Stimulated activated CD4-positive, alpha-beta T cell treated with anti-CD3 and anti-CD28 coated beads, Interleukin-12 subunit alpha, Interleukin-12 subunit beta, amount 100 ng/mL, for 24 hours (primary cell): ENCODE data around the gene NUMA1.

ENCODE experiments used
- DNase-seq, 2 experiments: peaks; one replicate each; pipeline ENCODE4 v3.0.0-alpha.2; 2020; ENCODE audit warnings: low read depth in 2 of 2

The NUMA1 gene

GRCh38 chr11:72100462-72100861 lies 20.1 kb upstream of the NUMA1 start:
- no peak for DNase-seq

- no peak for DNase-seq
These were observed 19.7 kb upstream of the NUMA1 start for GRCh38 chr11:72100009-72100408.

- DNase-seq, result no peak
These were observed 18.4 kb upstream of the NUMA1 start for GRCh38 chr11:72098741-72099140.

GRCh38 chr11:72091292-72091691 lies 10.9 kb upstream of the NUMA1 start:
- DNase-seq, result peak; percentile 29 to 51

DNA sequence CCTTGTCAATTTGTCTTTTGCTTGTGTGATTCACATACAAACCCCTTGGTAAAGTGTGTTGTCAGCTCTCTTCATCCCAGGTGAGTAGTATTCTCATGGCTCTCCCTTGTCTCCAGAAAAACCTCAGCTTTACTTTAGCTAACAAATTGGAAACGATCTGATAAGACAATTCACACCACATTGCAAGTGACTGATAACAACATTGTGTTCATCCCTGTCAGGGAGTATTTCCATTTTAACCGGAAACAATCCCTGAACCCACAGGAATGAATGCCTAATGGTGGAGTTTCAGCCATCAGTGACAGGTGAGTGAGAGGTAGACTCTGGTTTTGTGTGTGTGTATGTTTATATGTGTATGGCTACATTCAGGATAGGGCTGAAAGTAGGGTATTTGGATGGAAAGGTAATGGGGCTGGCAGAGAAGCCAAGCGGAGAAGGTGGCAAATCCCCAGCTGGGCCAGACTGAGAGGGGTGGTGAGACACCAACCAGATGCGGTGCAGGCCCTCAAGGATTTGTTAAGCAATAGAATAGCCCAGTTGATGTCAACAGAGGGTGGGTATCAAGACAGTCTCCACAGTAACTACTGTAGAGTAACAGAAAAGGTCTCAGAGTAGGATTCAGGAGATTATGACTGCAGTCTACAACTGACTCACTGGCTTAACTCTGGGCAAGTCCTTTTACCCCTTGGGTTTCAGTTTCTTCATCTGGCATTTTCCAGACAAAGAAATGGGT lies 7.9 kb upstream of the NUMA1 start:
- no peak for DNase-seq

- DNase-seq, result no peak
These were observed 5.4 kb upstream of the NUMA1 start for GRCh38 chr11:72085621-72086351.

GRCh38 chr11:72084965-72085364 lies 4.6 kb upstream of the NUMA1 start:
- no peak for DNase-seq

DNA sequence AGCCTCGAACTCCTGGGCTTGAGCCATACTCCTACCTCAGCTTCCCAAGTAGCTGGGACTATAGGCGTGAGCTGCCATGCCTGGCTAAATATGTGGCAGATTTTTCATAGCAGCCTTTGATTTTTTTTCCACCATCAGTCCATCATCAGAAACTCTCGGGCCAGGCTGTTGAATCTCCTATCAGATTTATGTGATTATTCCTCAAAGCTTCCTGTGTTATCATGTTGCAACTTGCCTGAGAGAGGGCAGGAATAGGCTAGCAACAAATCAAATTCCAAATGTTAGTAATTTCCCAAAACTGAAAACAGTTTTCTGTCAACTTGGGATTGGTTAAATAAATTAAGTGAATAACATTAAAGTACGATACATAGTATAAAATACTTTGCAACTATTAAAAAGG lies 3.7 kb upstream of the NUMA1 start:
- no peak for DNase-seq

- no peak for DNase-seq
These were observed 3.1 kb upstream of the NUMA1 start for GRCh38 chr11:72083414-72083813.

DNA sequence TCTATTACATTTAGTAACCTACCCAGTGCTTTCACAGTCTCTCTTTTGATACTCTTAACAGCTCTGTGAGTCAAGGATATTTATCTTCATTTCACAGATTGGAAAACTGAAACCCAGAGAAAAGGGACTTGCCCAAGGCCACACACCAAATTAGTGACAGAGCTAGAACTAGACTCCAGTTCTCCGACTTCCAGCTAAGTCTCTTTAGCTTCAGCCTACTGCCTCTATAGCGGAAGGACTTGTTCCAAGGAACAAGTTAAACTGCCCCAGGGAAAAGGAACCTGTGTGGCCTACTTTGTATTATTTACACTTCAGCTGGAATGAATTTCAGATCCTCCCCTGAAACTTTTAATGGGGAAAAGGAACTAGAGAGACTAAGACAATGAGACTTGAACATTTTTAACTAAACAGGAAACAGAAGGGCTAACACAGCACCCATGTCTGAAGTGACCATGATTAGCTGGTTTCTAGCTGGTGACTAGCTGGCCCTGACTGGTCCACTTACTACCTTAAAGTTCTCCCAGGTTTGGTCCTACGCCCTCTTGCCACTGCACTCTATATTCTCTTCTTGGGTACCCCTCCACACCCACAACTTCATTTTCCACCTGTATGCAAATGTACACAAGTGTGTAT lies 1.6 kb upstream of the NUMA1 start:
- no peak for DNase-seq

DNA sequence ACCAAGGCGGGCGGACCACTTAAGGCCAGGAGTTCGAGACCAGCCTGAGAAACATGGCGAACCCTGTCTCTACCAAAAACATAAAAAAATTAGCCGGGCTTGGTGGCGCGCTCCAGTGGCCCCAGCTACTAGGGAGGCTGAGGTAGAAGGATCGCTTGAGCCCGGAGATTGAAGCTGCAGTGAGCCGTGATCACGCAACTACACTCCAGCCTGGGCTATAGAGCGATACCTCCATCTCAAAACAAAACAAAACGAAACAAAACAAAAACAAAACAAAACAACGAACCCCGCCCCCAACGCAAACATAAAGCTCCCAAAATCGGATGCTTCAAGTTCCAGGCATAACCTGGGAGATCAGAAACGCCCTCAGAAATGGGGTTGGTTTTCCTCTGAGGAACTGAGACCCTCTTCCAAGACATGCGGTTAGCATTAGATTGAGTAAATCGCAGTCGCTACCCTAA lies 872 bp upstream of the NUMA1 start:
- no peak for DNase-seq

DNA sequence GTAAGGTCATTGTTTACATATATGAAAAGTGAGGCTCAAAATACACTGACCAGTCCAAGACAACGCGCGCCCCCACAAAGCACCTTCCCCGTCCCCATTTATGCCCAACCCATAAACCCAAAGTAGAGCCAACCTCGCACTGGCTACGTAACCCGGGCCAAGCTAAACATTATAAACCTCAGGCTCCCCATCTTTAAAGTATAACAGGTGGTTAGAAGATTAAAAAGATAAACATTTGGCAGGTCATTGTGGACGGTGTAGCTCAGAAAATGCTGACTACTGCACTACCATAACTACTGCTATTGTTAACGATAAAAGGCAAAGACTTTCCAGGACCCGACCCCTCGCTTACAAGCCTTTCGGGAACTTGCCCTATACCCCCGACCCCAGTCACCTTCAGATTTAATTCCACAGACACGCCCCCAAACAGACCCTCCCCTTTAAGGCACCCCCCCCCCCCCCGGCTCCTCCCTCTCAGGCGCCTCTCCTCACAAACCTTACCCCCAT lies 470 bp downstream of the NUMA1 start:
- DNase-seq, result no peak

DNA sequence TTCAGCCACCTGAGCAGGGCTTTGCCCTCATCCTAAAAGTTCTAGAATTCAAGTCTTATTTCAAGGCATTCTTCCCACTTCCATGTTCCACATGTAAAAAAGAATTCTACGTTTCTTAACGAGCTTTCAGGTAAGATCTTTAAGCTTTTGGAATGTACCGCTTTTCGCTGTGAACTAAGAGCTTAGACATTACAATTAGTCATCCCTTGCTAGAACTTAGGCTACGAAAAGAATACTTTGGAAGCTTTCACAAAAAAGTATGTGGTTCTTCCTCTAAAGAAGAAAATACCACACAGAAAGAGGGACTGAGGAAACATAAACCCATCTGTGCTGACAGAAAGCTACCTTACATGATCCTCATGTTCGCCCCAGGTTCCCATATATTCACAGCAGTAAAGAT lies 1.9 kb downstream of the NUMA1 start:
- DNase-seq, result no peak

- DNase-seq, result no peak
These were observed 4.6 kb downstream of the NUMA1 start for GRCh38 chr11:72075756-72076155.

DNA sequence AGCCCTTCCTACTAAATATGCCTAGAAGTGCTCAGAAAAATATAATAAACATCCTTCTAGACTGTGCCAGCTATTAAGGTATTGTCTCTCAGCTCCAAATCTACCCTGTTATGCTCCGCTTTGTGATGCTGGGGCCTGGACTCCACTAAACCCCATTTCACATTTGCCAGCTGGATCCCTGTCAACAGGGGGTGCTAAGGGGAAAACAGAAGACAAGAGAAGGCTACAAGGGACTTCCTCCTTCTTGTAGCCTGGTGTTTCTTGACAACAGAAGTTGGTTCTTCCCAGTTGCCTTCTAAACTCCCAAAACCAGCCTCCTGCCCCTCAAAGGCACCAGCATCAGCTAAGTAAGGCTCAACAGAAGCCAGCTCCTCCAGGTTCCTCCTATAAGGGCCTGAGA lies 5.2 kb downstream of the NUMA1 start:
- DNase-seq, result no peak

GRCh38 chr11:72072348-72072747 lies 8.0 kb downstream of the NUMA1 start:
- no peak for DNase-seq

- DNase-seq, result no peak
These were observed 9.9 kb downstream of the NUMA1 start for GRCh38 chr11:72070491-72070890.

DNA sequence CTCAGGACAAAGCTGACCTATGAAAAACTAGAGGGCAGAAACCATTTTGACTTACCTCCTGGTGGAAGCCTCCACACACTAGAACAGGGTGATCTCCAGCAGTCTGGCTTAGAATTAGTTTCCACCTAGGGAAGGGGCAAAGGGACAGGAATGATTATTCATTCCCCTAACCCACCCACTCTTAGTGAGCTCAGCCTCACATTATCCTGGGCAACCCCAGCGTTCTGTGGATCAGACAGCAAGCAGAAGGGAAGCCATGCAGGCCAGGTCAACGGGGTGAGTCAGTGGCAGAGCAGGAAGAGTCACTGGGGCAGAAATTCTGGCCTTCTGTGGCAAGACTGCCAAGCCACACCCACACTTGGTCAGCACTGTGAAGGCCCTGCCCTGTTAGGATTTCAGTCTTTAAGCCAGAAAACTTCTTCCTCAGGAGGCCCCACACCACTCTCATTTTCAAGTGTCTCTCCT lies 10.5 kb downstream of the NUMA1 start:
- DNase-seq, result no peak

DNA sequence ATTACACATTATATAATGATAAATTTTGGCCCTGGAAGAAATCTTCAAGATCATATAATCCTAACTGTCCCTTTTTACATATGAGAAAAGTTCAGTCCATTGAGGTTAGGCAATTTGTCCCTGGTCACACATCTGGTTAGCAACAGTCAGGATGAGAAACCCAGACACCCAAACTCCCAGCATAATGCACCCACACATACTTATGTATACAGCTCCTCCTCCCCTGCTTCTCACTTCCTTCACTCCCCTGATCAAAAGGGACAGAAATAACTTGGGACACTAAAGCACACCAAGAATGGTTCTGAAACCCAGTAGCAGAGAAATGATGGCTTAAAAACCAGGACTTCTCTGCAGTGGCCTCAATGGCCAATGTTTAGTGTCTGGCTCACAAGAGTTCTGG lies 11.1 kb downstream of the NUMA1 start:
- no peak for DNase-seq

GRCh38 chr11:72067676-72068075 lies 12.7 kb downstream of the NUMA1 start:
- DNase-seq, result no peak

- no peak for DNase-seq
These were observed 13.1 kb downstream of the NUMA1 start for GRCh38 chr11:72067266-72067665.

GRCh38 chr11:72066855-72067254 lies 13.5 kb downstream of the NUMA1 start:
- no peak for DNase-seq
